HG03565 (cell line): Measurements from ENCODE around the gene PRRT4.

ENCODE experiments used
- ATAC-seq: cut with Tn5 transposase; IDR thresholded peaks from one replicate; pipeline ENCODE4 v1.9.1; 2021; ENCODE audit warnings: mild to moderate bottlenecking, moderate library complexity; ENCODE audit not compliant: unreplicated experiment

PRRT4 gene

DNA sequence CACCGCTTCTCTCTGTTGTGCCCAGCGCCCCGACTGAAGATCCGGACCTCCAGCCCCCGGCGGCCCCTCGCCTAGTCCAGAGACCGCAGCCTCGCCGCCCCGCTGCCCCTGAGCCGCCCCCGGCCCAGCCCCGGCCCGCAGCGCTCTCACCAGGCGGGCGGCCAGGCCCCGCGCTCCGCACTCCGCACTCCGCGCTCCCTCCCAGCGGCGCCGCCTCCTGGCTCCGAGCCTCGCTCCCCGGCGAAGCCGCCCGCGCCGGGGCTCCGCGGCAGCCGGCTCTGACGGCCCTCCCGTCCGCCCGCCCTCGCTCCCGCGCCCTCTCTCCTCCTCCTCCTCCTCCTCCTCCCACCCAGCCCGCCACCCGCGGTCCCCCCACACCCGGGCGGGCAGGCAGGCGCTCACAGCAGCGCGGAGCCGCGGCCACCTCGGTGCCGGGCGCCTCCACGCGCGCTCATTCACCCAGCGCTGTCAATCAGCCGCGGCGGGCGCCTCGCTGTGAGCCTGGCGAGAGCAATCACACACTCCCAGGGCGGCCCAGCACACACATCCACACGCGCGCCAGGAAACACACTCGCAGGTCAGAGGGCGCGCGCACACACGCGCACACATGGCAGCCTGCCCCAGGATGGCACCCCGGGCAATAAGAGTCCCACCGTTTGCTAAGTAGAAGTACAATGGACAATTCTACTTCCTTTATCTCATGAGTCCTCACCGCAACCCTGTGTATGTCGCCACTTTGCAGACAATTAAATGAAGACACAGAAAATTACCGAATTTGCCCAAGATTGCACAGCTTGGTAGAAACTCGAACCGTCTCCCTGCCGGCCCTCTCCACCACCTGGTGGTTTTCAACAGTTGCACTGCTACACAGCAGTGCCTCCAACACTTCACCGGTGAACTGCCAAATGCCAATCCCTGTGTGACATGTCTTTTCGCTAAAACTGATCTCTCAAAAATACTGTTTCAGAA lies at the start of gene PRRT4:
PRRT4 (minus strand) TSS at position 280 of the 969 bp plus-strand sequence.
- ATAC-seq = no peak

DNA sequence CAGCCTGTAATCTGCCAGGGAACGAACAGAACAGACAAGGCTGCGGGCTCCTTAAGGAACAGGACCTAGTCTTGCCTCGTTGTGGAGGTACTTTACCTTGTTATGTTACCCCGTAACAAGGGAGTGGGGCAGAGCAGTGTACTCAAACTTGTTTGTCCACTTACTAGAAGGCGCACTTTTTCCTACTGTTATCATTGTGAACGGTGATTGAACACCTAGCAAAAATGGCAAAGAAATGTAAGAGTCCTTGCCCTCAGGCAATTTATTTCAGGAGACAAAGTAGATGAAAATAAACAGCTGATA lies 48.9 kb upstream of the PRRT4 start:
- ATAC-seq = no peak

GRCh38 chr7:128409596-128410450 lies 48.3 kb upstream of the PRRT4 start, which contains the start of gene IMPDH1:
Gene IMPDH1 (minus strand): TSS chr7:128409982. CDS start chr7:128409901, 81 bp downstream.
- ATAC-seq = peak; percentile 67

DNA sequence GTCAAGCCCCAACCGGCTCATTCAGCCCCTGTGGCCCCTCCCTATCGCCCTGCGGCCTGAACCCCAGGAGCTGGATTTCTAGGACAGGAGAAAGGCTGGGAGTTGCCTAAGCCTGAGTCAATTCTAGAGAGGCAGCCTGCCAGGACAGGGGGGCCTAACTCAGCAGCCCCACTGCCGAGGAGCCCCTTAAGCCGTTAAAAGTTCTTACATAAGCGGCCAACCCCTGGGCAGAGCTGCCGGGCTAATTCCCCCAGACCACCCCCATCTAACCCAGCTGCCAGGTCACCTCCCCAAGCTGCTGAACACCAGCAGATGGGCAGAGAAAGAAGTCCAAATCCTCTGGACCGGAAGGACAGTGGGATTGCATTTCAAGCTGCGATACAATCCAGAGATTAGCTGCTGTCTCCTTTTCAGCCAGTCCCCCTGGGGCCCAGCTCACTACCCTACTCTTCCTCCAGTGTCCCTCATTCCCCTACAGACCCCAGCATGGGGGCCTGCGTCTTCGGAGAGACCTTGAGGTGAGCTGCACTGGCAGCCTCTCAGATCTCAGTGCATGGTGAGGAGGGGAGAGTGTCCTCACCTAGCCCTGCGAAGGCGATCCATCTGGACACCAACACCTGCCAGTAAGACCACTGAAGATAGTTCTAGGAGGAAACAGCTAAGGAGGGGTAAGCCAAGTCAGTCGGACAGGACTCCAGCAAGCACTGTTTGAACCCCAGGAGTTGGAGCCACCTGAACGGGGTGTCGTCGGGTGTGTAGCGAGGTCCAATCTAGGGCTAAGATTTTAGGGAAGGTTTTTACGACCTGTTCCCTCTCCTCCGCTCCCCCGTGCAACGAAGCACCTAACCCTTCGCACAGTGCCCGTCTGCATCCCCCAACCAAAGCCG lies 47.5 kb upstream of the PRRT4 start:
- ATAC-seq = no peak

- no peak for ATAC-seq
These were observed 46.5 kb upstream of the PRRT4 start for GRCh38 chr7:128407751-128408708.

DNA sequence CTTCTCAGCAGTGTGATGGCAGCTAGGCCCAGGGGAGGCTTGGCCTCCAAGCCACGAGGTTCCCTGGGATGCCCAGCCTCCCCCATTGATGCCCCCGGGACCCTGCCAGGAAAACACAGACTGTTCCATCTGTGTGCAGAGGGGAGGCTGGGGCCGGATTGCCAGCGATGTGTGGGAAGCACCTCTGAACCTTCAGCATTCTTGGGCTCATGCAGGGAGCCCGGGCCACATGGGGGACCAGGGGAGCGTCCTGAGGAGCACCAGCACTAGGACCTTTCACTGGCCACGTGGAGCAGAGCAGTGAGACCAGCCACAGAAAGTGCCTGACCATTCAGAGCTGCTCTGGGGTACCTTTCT lies 45.7 kb upstream of the PRRT4 start:
- ATAC-seq = no peak

DNA sequence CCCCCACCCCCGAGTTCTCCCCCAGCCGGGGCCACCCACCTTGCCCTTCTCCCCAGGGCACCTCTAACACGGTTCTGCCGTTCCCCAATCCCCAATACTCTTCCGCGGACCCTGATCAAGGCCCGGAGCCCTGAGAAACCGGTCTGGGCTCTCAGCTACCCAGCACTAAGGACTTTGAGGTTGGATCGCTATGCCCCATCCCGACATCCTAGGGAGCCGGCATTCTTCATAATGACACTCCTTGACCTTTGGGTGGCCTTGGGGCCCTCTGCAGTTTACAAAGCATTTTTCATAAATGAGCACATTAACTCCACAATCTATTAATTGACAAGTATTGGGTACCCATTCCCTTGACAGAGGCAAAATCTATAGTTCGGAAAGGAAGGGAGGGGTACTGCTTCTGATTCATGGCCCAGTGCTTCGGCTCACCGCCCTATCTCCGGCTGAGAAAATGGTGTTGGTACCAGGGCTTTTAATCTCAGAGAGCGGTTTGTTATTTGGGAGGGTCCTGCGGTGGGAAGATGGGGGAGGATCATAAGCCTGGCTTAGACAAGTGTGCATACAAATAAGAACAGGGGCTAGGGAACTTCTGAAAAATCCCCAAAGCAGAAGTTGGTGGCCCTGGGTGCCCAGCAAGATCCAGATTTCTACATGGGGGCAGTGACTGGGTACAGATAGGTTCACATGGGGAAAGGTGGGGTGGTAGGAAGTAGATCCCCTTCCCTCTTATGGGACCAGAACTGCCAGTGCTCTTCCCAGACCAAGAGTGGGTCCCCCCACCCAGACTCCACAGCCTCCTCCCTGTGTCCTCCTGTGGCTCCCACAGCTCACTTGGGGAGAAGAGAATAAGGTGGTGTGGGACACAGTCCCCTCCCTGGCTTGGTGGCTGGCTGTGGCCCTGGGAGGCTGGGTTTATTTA lies 45.1 kb upstream of the PRRT4 start:
- no peak for ATAC-seq

DNA sequence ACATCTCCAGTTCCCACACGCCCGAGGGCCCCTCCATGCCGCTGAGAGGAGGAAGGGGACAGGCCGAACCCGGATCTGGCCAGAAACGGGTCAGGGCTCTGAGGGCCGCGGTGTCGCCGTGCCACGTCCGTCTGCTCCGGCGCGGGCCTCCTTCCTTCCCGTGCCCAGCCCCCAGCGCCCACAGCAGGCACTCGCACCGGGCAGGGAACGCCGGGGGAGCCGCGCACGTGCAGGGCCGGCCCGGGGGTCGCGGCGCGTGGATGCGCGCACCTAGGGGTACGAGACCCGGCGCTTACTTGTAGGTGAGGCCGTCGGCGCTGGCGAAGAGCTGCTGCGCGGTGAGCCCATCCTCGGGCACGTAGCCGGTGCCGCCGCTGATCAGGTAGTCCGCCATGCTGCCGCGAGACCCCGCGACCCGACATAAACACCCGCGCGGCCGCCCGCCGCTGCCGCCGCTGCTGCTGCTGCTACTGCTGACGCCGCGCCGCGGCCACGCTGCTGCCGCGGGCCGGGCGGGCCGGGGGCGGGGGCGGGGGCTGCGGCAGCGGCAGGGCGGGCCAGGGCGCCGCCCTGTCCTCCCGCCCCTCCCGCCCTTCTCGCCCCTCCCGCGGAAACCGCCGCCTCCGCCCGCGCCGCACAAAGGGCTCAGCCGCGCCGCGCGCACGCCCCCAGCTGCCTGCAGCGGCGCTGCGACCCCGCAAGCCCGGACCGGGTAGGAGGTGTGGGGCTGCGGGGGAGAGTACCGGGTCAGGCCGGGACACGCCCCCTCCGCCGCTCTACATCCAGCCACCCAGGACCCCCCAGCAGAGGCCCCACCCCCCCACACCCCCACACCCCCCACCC lies 44.2 kb upstream of the PRRT4 start:
- no peak for ATAC-seq

- ATAC-seq = no peak
These were observed 43.5 kb upstream of the PRRT4 start for GRCh38 chr7:128404886-128405470.

DNA sequence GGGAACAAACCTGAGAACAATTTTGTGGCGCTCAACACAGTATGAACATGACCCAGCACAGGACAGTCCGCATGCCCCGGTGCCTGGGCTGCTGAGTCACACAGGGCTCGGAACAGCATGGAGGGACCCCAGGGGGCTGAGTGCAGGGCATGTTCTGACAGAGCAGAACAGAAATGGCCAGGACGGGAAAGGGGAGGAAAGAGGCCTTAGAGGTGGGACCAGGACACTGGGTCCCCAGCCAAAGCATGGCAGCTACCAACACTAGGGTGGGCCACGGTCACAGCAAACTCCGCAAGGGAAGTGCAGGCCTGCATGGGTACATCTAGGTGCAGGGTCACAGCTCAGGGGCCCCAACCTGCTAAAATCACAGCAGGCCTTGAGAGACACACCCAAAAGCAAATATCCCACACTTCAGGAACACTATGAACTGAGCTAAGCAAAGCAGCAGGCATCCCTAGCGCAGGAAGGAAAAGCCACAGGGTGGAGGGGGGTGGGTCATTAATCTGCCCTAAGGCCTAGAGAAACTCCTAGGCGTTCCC lies 42.7 kb upstream of the PRRT4 start:
- no peak for ATAC-seq

DNA sequence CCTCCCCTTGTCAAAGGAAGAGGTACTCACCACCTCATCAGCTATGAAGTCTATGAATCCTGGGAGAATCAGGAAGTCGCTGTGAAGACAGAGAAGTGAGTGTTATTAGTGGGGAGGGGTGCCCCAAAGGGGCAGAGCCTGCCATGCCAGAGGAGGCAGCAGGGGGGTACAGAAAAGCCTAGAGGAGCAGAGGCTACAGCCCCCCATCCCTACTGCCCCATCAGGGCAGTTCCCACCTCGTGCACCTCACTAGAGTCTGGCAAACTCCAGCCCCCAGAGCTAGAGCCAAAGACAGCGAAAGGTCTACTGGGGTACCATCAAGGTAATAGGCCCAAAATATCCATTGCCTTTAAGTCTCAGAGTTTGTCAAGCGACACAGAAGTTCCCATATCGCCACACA lies 42.2 kb upstream of the PRRT4 start:
- ATAC-seq = no peak

DNA sequence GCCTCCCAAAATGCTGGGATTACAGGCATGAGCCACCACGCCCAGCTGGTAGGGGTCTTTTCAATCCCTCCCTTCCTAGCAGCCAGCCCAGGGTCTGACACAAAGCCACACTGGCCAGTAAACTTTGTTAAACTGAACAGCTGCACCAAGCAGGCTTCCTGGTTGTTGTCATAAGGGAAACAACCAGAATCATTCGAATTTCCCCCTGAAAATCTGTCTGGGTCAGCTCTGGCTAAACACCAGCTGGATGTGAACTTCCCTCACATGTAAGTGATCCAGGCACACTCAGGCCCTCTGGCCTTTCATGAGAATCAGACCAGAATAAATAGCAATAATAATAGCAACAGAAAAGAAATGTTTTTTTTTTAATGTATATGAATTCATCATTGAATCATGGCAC lies 40.9 kb upstream of the PRRT4 start:
- ATAC-seq = no peak

- ATAC-seq = no peak
These were observed 39.1 kb upstream of the PRRT4 start for GRCh38 chr7:128400566-128400965.

DNA sequence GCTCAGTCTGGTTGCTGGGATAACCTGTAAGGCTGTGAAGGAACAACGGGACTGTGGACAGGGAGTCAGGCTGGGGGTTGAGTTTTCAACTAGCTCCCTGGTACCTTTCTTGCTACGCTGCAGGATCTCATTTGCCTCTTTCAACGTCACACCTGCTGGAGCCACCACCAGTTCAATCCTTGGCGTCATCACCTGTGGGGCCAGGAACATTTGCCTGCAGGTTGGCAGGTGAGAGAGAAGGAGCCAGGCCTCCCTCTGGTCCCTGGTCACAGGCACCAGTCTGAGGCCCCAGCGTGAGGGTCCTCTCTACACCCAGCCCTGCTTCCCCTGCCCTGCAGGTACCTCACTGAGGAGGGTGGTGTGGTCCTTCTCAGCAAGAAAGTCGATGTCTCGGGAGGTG lies 38.5 kb upstream of the PRRT4 start:
- ATAC-seq = no peak

- no peak for ATAC-seq
These were observed 37.3 kb upstream of the PRRT4 start for GRCh38 chr7:128398841-128399135.

DNA sequence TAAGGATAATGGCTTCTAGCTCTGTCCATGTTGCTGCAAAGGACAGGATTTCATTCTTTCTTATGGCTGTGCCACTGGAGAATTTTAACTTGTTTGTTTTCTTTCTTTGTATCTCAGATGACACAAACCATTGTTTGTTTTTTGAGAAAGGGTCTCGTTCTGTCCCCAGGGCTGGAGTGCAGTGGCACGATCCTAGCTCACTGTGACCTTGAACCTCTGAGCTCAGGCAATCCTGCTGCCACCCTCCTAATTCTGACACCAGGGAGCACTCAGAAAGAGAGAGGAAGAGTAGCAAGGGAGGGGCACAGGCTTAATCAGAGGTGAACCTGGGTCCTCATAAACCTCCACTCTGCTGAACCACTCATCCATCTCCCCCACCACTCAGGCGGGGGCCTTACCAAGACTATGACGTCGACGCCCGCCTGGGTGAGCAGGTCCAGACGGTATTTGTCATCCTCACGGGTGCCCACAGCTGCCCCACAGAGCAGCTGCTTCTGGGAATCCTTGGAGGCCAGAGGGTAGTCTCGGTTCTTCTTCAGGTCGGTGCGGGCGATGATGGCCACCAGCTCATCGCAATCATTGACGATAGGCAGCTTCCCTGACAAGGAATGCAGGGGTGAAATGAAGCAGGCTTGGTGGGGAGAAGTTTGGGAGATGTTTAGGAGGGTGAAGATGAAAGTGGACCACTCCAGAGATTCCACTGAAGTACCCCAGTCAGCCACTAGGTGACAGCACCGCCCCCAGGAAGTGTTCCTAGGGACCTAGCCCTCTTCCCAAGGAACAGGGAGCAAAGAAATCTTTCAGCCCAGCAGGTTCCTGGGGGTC lies 36.7 kb upstream of the PRRT4 start:
- ATAC-seq = no peak

DNA sequence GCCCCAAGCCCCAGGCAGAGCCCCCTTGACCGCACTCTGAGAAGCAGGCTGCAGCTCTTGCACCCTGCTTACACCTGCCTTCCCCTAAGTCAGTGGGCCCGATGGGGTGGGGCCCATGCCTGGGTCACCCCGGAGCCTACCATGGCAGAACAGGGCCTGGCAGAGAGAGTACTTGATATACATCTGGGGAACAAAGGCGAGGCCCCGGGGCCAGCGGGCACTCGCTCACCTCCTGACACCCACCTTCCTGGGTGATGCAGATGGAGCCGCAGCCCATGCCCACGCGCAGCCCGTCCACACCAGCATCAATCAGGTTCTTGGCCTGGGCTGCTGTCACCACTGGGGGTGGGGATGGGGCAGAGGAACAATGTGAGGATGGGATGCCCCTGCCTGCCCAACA lies 34.9 kb upstream of the PRRT4 start:
- no peak for ATAC-seq
